GM20000 (cell line): Measurements from ENCODE around the gene PLCB2.

ENCODE experiments used
- DNase-seq: peaks from one replicate; pipeline ENCODE4 v3.0.0; 2012; ENCODE audit warnings: low spot score
- TF ChIP-seq, protein P1 (sequence below): IDR thresholded peaks from 2 replicates; pipeline ENCODE4 v1.5.1; 2012; ENCODE audit warnings: mild to moderate bottlenecking, control low read depth; ENCODE audit errors: extremely low read depth, missing control alignments

The PLCB2 gene

DNA sequence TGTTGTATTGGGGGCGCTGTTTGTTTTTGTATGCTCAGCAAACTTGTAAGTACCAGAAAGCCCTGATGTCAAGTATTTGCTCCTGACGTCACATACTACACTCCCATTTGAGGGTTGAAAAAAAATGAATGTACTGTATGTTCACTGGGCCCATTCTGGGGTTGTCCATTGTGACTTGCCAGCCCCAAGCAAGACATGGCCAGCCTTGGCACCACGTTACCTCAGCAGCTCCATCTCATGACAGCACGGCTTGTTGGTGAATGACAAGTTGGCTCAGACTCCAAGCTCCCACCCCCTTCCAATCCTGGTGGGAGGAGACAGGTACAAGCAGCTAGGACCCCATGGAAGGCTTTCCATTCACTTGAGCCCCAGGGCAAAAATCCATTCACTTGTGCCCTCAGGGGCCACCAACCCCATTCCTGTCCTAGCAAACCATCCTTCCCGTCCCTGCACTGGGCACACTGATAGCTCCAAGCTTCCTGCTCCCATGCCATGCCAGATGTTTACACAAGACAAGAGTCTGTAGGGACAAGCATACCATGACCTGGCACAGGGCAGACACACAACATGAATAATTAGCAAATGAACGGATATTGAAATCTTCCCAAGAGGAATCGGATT, 44.7 kb upstream of the PLCB2 start:
- no peak for DNase-seq
- TF ChIP-seq, protein P1, sequence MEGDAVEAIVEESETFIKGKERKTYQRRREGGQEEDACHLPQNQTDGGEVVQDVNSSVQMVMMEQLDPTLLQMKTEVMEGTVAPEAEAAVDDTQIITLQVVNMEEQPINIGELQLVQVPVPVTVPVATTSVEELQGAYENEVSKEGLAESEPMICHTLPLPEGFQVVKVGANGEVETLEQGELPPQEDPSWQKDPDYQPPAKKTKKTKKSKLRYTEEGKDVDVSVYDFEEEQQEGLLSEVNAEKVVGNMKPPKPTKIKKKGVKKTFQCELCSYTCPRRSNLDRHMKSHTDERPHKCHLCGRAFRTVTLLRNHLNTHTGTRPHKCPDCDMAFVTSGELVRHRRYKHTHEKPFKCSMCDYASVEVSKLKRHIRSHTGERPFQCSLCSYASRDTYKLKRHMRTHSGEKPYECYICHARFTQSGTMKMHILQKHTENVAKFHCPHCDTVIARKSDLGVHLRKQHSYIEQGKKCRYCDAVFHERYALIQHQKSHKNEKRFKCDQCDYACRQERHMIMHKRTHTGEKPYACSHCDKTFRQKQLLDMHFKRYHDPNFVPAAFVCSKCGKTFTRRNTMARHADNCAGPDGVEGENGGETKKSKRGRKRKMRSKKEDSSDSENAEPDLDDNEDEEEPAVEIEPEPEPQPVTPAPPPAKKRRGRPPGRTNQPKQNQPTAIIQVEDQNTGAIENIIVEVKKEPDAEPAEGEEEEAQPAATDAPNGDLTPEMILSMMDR = no peak

- TF ChIP-seq, protein P1 = no peak
- no peak for DNase-seq
Measured at GRCh38 chr15:40349163-40349562, 41.4 kb upstream of the PLCB2 start.

- TF ChIP-seq, protein P1 = no peak
- DNase-seq = no peak
Measured at GRCh38 chr15:40348474-40348870, 40.7 kb upstream of the PLCB2 start.

DNA sequence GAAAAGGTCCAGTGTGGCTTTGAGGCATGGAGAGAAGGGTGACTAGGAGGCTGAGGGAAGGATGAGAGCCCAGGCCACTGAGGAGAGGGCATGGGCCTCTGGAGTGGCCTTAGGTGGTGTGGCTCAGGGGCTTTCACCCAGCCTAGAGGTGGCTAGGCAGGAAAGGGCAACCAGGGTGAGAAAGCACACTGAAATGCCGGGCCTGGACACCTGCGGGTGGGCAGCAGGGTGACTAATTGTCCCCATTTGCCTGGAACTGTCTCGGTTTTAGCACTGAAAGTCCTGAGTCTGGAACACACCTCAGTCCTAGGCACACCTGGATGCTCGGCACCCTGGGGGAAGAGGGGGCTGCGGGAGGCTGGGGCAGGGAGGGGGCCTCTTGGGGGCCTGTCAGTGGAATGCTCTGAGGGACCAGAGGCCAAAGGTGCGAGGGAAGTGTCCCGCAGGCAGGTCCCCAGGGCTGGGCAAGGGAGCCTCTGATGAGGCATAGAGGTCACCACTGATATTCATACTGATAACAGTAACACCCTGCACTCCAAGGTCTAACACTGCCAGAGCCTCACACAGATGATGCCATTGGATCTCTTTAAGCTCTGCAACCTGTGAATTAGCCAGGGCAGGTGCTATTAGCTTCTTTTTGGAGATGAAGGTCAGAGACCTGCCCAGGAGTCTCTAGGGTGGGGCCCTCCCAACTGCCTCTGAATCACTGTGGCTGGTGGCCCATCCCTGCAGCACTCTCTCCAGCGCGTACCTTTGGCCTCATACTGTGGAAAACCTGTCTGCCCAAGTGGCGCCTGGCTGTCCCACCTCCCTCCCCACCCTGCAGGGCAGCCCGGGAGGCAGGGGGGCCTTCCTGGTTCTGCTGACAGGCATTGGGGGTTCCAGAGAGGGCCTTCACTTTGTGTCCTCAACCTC, 40.1 kb upstream of the PLCB2 start:
- TF ChIP-seq, protein P1 = no peak
- DNase-seq = no peak

DNA sequence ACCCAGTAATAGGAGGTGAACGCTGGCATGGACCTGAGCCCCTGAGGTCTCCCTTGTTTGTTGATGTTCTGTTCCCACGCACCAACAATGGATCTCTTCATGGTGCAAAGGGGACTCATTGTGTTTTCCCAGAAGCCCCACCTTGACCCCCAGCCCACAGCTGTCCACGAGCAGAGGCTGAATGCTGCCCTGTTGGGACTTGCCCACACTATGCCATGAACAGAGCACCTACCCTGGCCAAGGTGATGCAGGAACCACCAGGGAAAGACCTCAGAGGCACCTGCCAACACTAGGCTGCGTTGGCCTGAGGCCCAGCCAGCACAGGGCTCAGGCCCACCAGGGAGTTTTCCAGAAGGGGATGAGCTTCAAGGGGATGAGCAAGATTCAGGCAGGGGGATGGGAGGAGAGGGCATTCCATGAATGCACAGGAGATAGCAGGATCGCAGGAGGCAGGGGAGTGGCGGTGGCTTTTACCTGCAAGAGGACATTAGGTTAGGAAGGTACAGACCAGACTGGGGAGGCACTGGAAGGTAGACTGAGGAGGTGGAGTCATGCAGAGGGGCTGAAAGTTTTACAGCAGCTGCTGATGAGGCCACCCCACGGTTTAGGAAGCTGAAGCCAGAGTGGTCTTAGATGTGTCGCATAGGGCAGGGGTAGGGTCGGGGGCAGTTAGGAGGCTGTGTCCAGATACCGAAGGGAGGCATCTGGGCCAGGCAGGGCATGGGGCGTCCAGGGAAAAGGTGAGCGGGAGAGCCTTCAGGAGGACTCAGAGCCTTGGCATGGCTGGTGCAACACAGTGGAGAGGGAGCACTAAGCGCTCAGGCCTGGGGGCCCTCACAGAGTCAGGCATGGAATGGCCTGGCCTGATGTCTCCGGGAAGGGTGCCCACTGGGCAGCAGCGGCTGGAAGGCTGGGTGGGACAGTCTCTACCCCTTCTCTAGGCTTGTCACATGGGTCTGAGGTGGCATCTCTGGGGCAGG, 39.1 kb upstream of the PLCB2 start:
- no peak for DNase-seq
- TF ChIP-seq, protein P1 = no peak

DNA sequence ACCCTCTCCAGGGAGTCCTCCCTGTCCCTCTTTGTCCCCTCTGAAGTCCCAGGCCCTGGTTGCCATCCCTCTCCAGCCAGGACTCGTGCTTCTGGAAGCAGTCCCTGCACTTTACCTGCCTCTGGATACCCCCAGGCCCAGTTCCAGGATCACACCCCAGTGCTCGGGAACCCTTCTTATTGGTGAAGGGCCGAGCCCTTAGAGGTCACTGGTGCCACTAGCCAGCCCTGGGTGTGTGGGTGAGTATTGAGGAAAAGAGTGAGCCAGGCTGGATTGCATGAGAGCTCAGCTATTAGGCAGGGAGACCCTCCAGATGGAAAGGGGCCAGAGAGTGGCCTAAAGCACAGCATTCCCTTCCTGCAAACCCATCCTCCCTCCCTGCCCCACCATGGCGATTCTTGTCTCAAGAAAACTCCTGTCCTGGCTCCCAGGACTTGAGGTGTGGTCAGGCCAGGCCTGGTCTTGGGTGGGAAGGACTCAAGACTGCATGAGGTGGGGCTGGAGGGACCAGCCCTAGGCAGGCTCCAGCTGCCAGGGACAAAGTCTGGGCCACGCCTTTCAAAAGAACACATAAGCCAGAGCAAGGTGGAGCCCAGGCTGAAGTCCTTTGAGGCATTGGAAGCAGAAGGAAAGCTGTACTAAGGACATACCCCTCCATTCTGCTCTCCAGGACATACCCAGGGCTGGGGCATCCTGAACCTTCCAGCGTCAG, 38.3 kb upstream of the PLCB2 start:
- TF ChIP-seq, protein P1 = no peak

More for the DNA sequence above, 38.3 kb upstream of the PLCB2 start:
- no peak for DNase-seq
